ENCODE data around the gene IFT20.

IFT20 gene

DNA sequence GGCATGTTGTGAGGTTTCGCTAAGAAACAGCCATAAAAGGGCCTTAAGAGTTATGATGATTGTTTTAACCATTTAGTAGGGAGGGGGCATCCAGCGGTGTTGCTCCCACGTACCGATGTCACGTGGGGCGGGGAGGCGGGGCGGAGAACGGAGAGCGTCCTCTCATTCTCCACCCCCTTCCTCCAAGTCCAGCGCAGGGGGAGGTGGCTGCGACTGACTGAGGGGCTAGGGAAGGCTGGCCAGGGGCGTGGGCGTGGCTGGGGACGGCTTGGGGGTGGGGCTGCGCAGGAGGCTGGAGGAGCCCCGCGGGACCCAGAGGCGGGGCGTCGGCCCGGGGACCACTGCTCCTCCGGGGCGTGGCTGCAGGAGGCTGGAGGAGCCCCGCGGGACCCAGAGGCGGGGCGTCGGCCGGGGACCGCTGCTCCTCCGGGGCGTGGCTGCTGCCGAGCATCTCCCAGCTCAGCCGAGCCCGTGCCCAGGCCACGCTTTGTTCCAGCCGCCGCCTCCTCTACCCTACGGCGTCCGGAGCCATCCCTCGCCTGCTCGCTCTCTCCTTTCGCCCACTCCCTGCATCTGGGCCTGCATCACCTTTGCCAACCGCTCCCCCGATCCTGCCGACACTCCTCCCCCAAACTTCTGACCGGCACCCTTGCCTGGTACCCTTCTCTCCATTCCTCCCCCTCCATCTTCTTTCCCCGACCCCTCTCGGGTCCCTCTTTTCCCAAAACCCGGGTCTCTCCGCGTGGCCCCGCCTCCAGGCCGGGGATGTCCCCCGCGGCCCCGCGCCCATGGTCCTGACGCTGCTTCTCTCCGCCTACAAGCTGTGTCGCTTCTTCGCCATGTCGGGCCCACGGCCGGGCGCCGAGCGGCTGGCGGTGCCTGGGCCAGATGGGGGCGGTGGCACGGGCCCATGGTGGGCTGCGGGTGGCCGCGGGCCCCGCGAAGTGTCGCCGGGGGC is 36.3 kb upstream of the IFT20 start, which contains the start of gene SARM1 (continued):
- 0 out of 2 replicates have a peak, but pooled peaks have one; percentile 23 for TF ChIP-seq ZNF302 (tag by site-specific recombination; IDR thresholded peaks at IDR 0.05; ENCODE audit: low read depth)
- no peak for TF ChIP-seq ZNF354C (tag by site-specific recombination; IDR thresholded peaks at IDR 0.05; ENCODE audit: borderline replicate concordance, low read depth)
- TF ChIP-seq EGR2 (tag by site-specific recombination; IDR thresholded peaks at IDR 0.05; ENCODE audit: low read depth): peak; percentile 95
- TF ChIP-seq, protein P1, sequence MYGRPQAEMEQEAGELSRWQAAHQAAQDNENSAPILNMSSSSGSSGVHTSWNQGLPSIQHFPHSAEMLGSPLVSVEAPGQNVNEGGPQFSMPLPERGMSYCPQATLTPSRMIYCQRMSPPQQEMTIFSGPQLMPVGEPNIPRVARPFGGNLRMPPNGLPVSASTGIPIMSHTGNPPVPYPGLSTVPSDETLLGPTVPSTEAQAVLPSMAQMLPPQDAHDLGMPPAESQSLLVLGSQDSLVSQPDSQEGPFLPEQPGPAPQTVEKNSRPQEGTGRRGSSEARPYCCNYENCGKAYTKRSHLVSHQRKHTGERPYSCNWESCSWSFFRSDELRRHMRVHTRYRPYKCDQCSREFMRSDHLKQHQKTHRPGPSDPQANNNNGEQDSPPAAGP (tag by site-specific recombination; IDR thresholded peaks at IDR 0.05): peak; percentile 81
- 0 out of 2 replicates have a peak, but pooled peaks have one; percentile 50 for TF ChIP-seq ZNF391 (tag by site-specific recombination; IDR thresholded peaks at IDR 0.05; ENCODE audit: borderline replicate concordance, low read depth)
- TF ChIP-seq GLIS1 (tag by site-specific recombination; IDR thresholded peaks at IDR 0.05): peak; percentile 74
- TF ChIP-seq ZNF610 (tag by site-specific recombination; IDR thresholded peaks at IDR 0.05; ENCODE audit: borderline replicate concordance): no peak
- peak; percentile 66 for TF ChIP-seq ZNF843 (tag by site-specific recombination; IDR thresholded peaks at IDR 0.05)
- no peak for TF ChIP-seq ZNF112 (tag by site-specific recombination; IDR thresholded peaks at IDR 0.05)
- TF ChIP-seq SP7 (tag by site-specific recombination; IDR thresholded peaks at IDR 0.05): peak; percentile 47
- peak; percentile 100 for TF ChIP-seq ZNF223 (tag by site-specific recombination; IDR thresholded peaks at IDR 0.05)
- TF ChIP-seq, protein P2, sequence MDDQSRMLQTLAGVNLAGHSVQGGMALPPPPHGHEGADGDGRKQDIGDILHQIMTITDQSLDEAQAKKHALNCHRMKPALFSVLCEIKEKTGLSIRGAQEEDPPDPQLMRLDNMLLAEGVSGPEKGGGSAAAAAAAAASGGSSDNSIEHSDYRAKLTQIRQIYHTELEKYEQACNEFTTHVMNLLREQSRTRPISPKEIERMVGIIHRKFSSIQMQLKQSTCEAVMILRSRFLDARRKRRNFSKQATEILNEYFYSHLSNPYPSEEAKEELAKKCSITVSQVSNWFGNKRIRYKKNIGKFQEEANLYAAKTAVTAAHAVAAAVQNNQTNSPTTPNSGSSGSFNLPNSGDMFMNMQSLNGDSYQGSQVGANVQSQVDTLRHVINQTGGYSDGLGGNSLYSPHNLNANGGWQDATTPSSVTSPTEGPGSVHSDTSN (CRISPR knock-in tag; IDR thresholded peaks at IDR 0.05): peak; percentile 70
- TF ChIP-seq ZNF777 (tag by site-specific recombination; IDR thresholded peaks at IDR 0.05; ENCODE audit: borderline replicate concordance): peak; percentile 76; the same call in 1 of the 2 replicates
- TF ChIP-seq, protein P3, sequence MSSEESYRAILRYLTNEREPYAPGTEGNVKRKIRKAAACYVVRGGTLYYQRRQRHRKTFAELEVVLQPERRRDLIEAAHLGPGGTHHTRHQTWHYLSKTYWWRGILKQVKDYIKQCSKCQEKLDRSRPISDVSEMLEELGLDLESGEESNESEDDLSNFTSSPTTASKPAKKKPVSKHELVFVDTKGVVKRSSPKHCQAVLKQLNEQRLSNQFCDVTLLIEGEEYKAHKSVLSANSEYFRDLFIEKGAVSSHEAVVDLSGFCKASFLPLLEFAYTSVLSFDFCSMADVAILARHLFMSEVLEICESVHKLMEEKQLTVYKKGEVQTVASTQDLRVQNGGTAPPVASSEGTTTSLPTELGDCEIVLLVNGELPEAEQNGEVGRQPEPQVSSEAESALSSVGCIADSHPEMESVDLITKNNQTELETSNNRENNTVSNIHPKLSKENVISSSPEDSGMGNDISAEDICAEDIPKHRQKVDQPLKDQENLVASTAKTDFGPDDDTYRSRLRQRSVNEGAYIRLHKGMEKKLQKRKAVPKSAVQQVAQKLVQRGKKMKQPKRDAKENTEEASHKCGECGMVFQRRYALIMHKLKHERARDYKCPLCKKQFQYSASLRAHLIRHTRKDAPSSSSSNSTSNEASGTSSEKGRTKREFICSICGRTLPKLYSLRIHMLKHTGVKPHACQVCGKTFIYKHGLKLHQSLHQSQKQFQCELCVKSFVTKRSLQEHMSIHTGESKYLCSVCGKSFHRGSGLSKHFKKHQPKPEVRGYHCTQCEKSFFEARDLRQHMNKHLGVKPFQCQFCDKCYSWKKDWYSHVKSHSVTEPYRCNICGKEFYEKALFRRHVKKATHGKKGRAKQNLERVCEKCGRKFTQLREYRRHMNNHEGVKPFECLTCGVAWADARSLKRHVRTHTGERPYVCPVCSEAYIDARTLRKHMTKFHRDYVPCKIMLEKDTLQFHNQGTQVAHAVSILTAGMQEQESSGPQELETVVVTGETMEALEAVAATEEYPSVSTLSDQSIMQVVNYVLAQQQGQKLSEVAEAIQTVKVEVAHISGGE (tag by site-specific recombination; conservative IDR thresholded peaks at IDR 0.05; ENCODE audit: low read depth): peak; percentile 43
- TF ChIP-seq ZBTB17 (tag by site-specific recombination; IDR thresholded peaks at IDR 0.05): peak; percentile 87
- peak; percentile 29; the same call in 1 of the 2 replicates for TF ChIP-seq ZIC2 (tag by site-specific recombination; IDR thresholded peaks at IDR 0.05)
- TF ChIP-seq, protein P4, sequence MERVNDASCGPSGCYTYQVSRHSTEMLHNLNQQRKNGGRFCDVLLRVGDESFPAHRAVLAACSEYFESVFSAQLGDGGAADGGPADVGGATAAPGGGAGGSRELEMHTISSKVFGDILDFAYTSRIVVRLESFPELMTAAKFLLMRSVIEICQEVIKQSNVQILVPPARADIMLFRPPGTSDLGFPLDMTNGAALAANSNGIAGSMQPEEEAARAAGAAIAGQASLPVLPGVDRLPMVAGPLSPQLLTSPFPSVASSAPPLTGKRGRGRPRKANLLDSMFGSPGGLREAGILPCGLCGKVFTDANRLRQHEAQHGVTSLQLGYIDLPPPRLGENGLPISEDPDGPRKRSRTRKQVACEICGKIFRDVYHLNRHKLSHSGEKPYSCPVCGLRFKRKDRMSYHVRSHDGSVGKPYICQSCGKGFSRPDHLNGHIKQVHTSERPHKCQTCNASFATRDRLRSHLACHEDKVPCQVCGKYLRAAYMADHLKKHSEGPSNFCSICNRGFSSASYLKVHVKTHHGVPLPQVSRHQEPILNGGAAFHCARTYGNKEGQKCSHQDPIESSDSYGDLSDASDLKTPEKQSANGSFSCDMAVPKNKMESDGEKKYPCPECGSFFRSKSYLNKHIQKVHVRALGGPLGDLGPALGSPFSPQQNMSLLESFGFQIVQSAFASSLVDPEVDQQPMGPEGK (tag by site-specific recombination; IDR thresholded peaks at IDR 0.05): peak; percentile 72
- TF ChIP-seq ZNF16 (tag by site-specific recombination; IDR thresholded peaks at IDR 0.05; ENCODE audit: low read depth): no peak
- TF ChIP-seq GLI4 (tag by site-specific recombination; IDR thresholded peaks at IDR 0.05): peak; percentile 87; the same call in 1 of the 2 replicates

Measured in HEK293 (cell line).